CD4-positive, alpha-beta T cell treated with Interferon alpha-2 for 1 hour (primary cell): ENCODE data around the gene MIER2.

Source experiments
- DNase-seq, 2 donors: peaks; one replicate each; pipeline ENCODE4 v3.0.0-alpha.2; 2020 to 2022

MIER2 gene

DNA sequence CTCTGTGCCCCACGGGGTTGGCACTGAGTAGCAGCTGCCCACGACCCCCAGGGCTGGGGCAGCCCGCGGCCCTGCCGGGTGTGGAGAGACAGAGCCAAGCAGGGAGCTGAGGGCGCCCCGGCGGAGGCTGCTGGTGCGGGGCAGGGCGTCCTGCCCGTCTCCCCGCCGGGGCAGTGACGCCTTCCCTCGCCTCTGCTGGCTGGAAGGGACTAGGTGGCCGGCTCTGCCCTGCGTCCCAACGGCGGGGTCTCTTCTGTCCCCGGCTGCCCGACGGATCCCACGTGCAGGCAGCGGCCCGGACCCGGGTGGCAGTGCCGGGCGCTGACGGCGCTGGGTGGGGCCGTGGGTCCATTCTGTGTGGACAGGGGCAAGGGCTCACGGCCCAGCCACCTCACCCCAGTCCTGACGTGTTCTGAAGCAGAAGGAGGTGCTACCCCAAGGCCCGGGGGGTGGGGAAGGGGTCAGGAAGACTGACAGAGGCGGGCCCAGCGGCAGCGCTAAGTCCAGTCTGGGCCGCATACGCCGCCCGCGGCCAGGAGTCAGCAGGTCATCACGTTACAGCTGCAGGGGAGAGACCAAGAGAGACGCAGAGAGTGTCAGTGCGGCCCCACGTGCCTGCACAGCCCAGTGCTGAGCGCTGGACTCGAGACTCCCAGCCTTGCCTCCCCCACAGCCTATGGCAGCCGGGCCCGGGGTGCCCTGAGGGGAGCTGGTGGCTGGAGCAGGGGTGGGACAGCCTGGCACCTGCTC, 38.3 kb downstream of the MIER2 start:
- no peak for DNase-seq

DNA sequence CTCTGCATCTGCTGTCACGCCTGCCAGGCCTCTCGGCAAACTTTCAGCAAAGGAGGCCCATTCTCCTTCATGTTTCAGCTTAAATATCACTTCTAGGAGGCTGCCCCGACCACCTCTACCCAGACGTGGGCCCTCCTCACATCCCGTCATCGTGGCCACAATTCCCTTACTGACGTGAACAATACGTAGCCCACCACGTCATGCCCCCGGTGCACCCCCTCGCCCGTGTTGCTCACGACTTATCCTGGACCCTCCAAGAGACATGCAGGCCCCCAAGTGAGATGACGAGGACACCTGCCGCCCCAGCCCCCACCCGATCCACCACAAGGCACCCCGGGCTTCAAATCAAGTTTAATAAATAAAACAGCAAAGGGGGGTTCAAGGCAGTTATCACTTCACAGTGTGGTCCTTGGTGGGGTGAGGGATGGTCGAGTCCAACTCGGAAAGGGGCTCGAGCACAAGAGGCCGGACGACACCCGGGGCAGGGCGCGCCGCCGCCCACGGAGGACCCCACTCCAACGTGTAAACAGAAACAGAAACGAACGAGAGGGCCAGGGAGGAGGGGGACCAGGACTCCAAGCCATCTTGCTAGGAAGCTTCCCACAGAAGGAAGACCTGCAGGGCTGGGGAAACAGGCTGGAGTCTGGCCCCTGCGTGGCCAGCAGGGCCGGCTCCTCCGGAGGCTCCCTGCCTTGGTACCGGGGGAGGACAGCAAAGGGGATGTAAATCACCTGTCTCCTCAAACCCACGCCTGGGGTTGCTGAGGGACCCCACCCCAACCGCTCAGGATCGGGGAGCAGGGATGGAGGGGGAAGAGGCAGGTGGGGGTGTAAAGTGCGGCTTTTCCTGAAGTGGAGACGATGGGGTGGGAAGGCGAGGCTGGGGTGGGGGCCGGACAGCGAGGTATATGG, 39.1 kb downstream of the MIER2 start:
- no peak for DNase-seq

DNA sequence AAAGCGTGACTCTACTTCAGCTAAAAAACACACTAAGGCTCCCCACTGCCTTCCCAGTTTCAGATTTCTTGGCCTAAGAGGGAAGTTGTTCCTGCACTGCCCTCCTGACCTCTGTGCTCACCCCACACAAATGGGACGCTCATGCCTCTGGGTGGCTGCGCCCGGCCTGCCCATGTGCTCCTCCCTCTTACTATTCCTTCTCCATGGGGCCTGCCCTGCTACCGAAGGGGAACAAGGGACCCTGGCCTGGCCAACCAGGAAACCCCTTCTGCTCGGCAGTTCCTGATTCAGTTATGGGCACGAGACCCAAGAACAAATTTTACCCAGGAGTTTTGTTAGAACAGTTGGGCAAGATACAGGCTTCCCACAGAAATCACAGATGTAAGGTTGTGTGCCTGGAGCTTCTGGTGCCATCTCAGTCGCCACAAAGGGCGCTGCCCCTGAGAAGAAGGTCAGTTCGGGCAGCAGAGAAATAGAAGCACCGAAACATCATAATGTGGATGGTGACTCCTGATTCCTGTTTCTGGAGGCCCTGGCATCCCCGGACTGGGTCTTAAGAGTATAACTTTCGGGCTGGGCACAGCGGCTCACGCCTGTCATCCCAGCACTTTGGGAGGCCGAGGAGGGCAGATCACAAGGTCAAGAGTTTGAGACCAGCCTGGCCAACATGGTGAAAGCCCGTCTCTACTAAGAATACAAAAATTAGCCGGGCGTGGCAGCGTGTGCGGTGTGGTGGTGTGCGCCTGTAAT, 47.9 kb downstream of the MIER2 start:
- DNase-seq = no peak

DNA sequence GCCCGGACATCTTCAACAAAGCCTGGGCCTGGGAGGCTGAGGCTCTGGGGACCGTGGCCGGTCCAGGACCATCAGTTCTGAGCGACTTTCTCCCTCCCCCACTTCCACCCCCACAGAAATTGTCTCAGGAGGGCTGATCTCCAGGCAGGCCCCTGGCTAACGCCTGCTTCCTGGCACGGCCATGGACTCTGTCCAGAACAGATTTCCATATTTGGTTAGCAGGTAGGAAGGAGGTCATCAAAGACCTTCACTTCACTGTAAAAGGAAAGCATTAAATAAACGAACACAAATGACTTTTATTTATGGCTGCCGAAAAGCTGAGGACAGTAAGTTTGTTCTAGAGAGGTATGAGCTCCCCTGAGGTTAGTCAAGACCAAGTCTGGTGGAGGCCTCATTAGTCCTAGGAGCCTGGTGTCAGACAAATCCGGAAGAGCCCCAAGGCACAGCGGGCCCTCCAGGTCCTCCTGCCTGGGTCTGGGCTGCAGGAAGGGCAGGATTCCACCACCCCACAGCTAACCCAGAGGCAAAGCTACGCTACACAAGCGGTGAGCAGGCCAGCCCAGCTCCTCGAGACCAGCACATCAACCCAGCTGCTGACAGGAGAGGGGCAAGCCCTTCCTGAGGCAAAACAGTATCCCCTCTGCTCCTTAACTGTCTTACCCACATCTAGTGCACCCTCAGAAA, 48.8 kb downstream of the MIER2 start:
- no peak for DNase-seq

DNA sequence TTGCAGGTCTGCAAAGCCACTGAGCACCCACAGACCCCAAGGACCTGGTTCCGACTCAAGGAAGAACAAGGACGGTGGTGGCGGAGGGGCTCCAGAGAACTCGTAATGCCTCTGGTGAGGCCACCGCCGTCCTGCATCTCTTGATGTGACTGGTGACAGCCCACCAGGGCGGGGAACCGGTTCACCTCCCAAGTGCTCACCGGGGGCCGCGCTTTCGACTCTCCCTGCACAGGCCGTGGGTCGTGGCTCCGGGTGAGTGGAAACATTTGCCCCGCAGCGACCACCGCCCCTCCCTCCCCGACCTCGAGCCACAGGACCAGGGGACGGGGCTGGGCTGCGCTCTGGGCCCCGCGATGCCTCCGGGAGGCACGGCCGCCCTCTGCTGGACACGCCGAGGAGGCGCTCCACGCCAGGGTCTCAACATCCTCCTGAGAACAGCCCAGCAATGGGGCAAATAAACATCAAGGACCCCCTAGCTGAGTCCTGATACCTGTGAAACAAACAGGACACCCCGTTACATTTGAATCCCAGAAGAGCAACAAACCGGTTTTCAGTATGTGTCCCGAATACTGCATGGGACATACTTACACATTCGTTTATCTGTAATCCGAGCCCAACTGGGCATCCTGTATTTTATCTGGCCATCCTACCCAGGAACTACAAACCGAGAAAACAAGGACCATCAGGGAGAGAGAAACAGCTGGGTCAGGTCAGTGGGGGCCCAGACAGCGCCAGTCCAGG, 49.5 kb downstream of the MIER2 start:
- DNase-seq = peak; percentile 2 to 33

DNA sequence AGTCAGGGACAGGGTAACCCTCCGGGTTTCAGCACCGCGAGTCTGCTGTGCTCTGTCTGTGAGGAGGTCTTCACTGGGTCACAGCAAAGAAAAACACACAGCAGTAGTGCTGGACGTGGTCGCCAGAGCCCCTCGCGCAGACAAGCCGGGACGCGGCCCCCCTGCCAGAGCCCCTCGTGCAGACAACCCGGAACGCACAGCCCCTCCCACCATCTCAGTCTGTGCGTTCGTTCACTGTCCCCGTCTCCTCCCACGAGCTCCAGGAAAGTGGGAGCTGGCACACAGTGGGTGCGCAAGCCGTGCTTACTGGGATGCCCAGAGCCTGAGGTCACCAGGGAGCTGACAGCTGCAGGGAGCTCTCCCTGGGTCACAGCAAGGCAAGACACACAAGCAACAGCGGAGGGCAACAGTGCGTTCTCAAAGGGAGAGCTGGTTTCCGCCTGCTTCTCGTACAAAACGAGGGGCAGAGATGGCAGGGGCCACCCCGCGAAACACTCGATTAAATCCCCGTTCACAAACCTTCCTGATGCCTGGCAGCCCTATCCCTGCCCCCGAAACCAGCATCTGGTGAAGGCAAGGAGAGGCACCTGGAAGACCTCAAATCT, 50.2 kb downstream of the MIER2 start:
- DNase-seq = no peak

DNA sequence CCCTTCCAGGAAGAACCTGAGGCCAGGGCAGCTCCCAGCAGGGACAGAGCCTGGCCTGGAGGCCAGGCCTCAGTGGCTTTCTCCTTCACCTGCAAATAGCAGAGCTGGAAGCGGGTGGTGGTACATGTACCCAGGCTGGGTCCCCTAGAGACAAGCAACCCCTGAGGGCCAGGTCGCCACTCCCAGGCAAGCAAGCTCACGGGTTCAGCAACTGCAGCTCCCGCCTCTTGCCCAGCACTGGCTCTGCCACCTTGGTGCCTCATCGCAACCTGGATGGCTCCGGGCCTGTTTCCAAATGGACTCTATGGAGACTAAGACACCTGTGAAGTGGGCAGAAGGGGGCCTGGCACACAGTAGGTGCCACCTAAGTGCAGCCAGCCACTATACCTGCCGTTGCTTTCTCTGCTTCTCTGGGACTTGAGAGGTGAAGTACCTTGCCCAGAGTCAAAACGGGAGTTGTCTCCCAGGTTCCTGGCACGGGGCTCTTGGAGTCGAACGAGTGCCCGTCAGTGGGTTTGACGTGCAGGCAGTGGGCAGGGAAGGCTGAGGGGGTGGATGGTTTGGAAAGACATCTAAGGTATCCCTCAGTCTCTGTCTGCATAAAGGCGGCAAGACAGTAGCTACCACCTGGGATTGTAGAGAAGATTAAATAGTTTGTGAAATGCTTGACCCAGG, 51.0 kb downstream of the MIER2 start:
- no peak for DNase-seq

DNA sequence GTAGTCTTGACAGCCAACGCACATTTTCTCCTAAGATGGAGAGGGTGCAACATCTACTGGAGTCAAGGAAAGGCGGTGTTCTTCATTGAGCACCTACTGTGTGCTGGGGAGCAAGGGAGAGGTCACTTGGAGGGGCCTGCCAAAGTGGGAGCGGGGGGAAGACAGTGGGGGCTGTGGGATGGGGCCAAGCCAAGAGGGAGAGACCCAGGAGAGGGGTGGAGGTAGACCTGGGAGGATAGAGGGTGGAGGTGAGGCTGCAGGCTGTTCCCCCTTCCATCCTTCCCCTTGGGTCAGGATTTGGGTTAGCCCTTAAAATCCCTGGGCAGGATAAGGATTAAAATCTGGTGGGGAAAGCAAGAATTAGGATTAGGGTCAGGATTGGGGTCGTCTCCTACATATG, 51.6 kb downstream of the MIER2 start:
- DNase-seq = no peak

DNA sequence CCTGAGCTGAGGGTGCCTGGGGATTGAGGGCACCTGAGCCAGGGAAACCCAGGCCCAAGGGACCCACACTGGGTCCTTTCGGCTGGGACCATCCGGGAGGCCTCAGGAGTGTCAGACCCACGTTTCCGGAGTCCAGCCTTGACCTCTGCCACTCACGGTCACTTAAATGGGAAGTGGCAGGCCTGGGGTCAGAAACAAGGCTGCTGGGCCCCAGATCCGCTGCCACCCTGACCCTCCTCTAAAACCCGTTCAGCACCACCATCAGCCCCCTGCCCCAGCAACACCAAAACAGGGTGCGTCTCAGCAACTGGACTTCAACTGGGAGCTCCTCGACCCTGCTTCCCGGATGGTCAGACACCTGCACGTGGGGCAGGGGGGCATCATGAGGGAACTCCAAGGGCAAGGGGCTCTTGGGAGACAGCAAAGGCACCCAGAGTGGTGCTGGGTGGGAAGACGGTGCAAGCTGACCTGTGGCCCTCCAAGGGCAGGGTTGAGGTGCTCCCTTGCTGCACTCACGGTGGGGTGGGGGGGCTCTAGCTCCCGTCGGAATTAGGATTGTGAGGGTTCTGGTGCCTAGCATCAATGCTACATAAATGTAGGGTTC, 52.2 kb downstream of the MIER2 start:
- DNase-seq = no peak

DNA sequence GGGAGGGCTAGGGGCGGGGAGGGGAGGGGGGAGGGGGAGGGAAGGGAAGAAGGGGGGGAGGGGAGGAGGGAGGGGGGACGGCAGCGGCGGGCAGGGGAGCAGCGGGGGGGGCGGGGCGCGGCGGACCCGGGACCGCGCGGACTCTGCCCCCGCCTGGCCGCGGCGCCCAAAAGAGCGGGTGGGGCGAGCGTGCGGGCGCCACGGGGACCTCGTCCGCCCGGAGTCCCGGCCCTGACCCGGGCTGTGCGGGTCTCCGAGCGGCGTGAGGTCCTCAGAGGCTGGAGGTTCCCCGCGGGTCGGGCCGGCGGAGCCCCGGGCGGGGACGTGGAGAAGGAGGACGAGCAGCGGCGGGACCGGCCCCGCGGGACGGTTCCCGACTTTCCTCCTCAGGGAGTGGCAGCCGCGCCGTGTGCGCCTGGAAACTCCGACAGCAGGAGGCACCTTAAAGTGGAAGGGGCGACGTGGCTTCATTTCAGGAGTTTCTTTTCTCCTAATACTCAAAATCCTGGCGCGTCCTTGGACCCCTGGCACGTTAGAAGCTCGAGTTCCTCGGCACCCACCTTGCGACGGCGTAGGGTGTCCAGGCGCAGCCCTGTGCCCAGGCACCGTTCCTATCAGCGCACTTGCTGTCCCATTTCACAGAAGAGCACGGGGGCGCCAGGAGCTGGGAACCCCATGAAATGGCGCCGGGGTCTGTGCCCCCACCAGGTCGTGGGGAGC, 52.9 kb downstream of the MIER2 start:
- no peak for DNase-seq

DNA sequence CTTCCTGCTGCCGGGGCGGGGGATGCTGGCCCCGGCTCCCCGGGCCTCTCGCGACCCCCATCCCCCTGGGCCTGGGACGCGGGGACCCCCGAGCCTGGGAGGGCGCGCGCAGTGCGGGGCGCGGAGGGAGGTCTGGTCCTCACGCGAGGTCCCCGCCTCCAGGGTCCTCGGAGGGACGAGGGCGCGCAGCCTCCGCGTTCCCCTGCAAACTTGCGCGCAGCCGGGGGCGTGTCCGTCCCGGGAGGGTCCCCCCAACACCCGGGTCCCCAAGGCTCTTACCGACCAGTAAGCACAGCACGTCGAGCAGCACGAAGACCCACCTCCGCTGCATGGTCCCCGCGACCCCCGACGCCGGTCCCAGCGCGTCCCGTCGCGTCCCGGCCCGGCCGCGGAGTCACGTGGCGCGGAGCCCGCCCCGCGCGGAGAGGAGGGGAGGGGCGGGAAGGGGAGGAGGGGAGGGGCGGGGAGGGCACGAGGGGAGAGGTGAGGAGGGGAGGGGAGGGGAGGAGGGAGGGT, 53.5 kb downstream of the MIER2 start, which contains the start of gene PLPP2:
Gene PLPP2 (minus strand): TSS at position 398 of the 516 bp plus-strand sequence. CDS start 67 bp downstream, at position 331.
- no peak for DNase-seq

DNA sequence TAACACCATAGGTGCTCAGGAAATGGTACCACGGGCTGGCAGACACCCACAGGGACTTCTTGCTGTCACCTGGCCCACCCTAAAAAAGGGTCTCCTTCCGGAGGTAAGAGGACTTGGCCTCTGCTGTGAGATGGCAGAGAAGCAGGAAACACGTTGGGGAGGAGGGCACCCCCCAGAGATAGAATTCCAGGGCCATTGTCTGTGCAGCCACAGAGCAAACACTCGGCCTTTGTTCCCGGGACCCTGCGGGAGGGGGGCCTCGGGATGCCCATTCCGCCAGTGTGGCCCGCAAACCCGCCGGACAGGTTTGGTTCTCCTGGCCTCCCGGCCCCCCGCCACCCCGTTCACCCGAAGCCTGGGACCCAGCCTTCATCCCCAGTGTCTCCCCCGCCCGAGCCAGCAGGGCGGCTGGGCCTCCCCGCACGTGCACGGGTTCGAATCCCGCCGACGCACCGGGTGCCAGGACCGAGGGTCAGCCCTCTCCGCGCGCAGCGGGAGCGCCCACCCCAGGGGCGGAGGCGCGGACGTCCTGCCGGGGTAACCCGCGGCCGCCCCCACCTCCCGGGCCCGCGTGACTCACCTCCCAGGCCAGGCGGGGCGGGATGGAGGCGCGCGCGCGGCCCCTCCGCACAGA, 54.1 kb downstream of the MIER2 start:
- DNase-seq = no peak

DNA sequence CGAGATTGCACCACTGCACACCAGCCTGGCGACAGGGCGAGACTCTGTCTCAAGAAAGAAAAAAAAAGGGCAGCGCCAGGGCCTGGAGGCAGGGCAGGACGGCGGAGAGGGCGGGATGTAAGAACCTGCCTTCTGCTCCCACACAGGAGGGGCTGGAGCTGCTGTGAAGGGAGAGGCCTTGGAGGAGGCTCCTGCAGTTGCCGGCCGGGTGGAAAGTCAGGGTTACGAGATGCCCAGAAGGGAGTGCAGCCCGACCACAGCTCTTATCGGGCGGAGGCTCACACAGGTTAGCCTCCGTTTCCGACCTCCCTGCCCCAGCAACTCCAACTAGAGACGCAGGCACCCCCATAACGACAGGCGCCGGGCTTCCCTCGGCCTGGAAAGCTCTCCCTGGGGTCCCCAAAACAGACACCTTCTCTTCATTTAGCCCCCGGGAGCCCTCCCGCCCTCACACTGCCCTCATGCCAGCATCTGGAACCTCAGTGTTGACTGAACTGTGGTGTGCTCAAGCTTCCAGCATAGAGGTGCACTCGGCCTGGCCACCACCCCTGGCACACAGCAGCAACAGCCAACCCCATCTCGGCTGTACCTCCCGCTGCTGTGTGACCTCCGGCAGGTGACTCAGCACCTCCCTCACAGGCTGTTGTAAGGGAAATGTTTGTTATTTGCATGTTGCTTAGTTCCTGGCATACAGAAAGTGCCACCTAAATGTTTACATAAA, 54.8 kb downstream of the MIER2 start:
- DNase-seq = peak; percentile 8 to 12

DNA sequence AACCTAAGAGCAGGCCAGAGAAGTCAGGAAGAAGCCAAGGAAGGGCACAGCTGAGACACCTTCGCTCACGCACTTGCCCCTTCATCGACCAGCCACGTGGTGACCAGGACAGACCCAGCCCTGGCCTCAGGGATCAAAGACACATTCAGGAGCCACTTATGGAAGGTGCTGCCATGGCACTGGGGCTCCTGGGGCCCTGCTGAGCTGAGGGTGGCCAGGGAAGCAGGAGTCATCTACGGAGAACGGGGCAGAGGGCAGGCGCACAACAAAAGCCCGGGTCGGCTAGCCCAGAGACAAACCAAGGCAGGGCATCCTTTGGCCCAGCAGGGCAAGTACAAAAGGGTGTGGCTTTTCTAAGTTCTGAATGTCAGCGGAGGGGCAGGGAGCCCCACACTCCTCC, 55.7 kb downstream of the MIER2 start:
- no peak for DNase-seq

DNA sequence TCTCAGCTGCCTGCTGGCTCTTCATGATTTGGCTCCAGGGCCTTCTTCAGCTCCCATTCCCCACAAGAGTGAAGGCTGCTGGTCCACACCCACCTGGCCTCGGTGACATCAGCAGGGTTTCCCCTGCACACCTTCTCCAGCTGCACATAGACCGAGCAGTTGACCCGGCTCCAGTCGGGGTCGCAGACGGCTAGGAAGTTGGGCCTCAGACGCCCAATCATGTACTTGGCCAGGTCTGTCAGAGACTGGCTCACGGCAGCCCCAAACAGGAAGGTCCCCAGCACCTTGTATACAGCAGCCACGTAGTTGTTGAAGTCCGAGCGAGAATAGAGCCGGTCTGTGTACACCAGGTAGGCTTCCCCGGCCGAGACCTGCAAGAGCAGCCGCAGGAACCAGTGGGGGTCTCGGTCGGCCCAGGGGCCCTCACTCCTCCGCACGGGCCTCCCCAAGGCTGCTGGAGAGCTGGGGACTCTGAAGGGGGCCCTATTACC, 57.2 kb downstream of the MIER2 start:
- no peak for DNase-seq

DNA sequence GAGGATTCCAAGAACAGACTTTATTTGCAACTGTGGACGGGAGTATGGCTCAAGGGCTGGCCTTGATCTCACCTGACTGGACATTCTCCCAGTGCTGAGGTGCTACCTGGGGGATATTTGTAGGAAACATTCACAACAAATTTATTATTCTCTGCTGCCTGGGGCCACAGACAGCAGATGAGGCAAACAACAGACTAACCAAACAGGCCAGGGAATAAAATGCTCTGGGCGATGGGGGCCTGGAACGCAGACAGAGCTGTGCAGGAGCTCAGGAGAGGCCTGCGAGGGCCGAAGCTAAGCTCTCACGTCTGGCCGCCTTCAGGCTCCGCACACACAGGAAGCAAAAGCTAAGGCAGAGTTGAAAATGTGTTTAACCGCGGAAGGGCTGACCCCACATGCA, 61.2 kb downstream of the MIER2 start:
- DNase-seq = no peak

DNA sequence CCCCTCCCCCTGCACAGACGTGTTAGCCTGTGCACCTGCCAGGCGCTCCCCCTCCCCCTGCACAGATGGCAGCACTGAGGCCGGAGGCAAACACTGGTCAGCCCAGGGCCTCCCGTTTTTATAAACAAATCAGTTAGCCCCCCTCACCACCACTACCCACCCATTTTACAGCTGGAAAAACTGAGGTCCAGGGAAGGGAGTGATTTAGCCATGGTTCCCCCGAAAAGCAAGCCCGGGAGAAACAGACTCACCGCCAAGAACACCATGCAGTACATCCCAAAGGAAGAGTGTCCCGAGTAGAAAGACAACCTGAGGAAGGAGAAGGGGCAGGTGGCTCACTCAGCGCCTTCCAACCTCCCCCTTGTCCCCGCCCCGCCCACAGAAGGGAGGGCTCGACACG, 62.1 kb downstream of the MIER2 start:
- DNase-seq = no peak

DNA sequence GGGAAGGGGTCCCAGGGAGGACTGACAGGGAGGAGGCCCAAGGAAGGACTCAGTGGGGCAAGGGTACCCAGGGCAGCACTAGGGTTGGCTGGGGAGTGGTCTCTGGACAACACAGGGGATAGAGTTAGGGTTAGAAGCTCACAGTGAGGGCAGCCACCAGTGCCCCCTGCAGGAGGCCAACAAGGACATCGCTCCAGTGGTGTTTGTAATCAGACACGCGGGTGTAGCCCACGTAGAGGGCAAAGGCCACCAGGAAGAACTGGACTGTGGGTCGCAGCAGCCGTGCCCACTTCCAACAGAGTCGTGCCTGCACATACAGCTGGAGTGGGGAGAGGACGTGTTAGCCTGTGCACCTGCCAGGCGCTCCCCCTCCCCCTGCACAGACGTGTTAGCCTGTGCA, 62.6 kb downstream of the MIER2 start:
- DNase-seq = no peak
